ENCODE measurements around the gene TMPRSS7. TPM values are rescaled to one million over a fixed set of nuclear protein-coding genes. Genes with fewer than 3 reads are reported as not detected.

Gene TMPRSS7
- under 0.01 TPM in 1 of 2 replicates, not detected in the other for total RNA-seq

GRCh38 chr3:112034436-112034835 lies at the start of gene TMPRSS7:
Gene TMPRSS7, plus strand, starts transcription at chr3:112034736. Its CDS starts 110 bp downstream, at chr3:112034846.

GRCh38 chr3:111998636-111999483 lies 35.7 kb upstream of the TMPRSS7 start, which contains the start of gene TAGLN3:
Gene TAGLN3, plus strand, starts transcription at chr3:111998922. Its CDS starts 501 bp downstream, at chr3:111999423.

GRCh38 chr3:112086076-112086854 lies 51.7 kb downstream of the TMPRSS7 start, which contains the start of gene C3orf52:
Gene C3orf52, plus strand, starts transcription at chr3:112086389. Its CDS starts 19 bp downstream, at chr3:112086408.

Other genes starting within 250 kb of the TMPRSS7 start
- gene PHLDB2, start 175.5 kb upstream of the TMPRSS7 start, total RNA-seq: 61.5 and 122 TPM in 2 replicates
- 54.0 and 63.6 TPM in 2 replicates for gene ABHD10, start 55.7 kb upstream of the TMPRSS7 start, total RNA-seq
- gene TAGLN3, start 35.8 kb upstream of the TMPRSS7 start, total RNA-seq: 1.8 and 10.6 TPM in 2 replicates
- 10.7 and 19.1 TPM in 2 replicates for gene C3orf52, start 51.7 kb downstream of the TMPRSS7 start, total RNA-seq
- gene GCSAM, start 98.5 kb downstream of the TMPRSS7 start, total RNA-seq: not detected in 2 replicates

Measured in smooth muscle cell of the umbilical artery (primary cell).